H1 (cell line): ENCODE results near the gene GP1BB. TPM values are rescaled to one million over a fixed set of nuclear protein-coding genes. Genes with fewer than 3 reads are reported as not detected.

Source experiments
- ASH2L ChIP-seq: fragments of 200-600, 300-600 bp; sonication (generic); IDR thresholded peaks from one replicate; pipeline ENCODE4 v1.7.1; 2017; ENCODE audit warnings: low read length
- BCL11A ChIP-seq, 2 experiments: IDR thresholded peaks; one replicate each; pipeline ENCODE4 v1.6.1; 2011; ENCODE audit warnings: low read depth in 2 of 2, low read length in 2 of 2, mild to moderate bottlenecking in 2 of 2
- CHD2 ChIP-seq: IDR thresholded peaks from 2 replicates; pipeline ENCODE4 v1.6.1; 2012; ENCODE audit warnings: low read length, improper control_type of control experiment
- CREB1 ChIP-seq: IDR thresholded peaks from 2 replicates; pipeline ENCODE4 v1.6.1; 2012; ENCODE audit warnings: inconsistent platforms
- CTBP2 ChIP-seq: IDR thresholded peaks from 2 replicates; pipeline ENCODE4 v1.7.0; 2011; ENCODE audit warnings: borderline replicate concordance, mild to moderate bottlenecking, moderate library complexity, mixed read lengths, low read length; ENCODE audit not compliant: insufficient read depth, insufficient read length
- CTCF ChIP-seq, 3 experiments: IDR thresholded peaks; 1 replicate in 2 of 3; 2 replicates in 1 of 3; pipeline versions ENCODE4 v1.5.1 to v1.6.1; 2011; ENCODE audit warnings: low read length in 3 of 3, mild to moderate bottlenecking in 3 of 3, inconsistent platforms in 2 of 3, low read depth in 1 of 3, moderate library complexity in 1 of 3; ENCODE audit not compliant: insufficient read depth in 1 of 3; ENCODE audit errors: control extremely low read depth in 1 of 3
- EGR1 ChIP-seq: IDR thresholded peaks from 2 replicates; pipeline ENCODE4 v1.6.1; 2011; ENCODE audit warnings: low read depth, low read length, borderline replicate concordance
- EZH2 ChIP-seq: fragments of 200-600 bp; sonication (generic); IDR thresholded peaks from 2 replicates; pipeline ENCODE4 v1.7.1; 2012; ENCODE audit warnings: low read depth, mild to moderate bottlenecking, moderate library complexity, low read length, inconsistent platforms; ENCODE audit not compliant: severe bottlenecking
- GABPA ChIP-seq: IDR thresholded peaks from 2 replicates; pipeline ENCODE4 v1.6.1; 2011; ENCODE audit warnings: mild to moderate bottlenecking, low read length, moderate library complexity, borderline replicate concordance; ENCODE audit not compliant: insufficient read depth
- GTF2F1 ChIP-seq: IDR thresholded peaks from 2 replicates; pipeline ENCODE4 v1.6.1; 2012; ENCODE audit warnings: low read depth, low read length, improper control_type of control experiment, borderline replicate concordance
- HDAC2 ChIP-seq, 2 experiments: fragments of 300-600 bp in 1 of 2; sonication (generic) in 1 of 2; IDR thresholded peaks; 2 replicates each; pipeline ENCODE4 v1.6.1; 2011 to 2012; ENCODE audit warnings: low read depth in 2 of 2, low read length in 2 of 2, mild to moderate bottlenecking in 2 of 2, moderate library complexity in 2 of 2, borderline replicate concordance in 1 of 2, inconsistent platforms in 1 of 2
- JUN ChIP-seq: IDR thresholded peaks from 2 replicates; pipeline ENCODE4 v1.6.1; 2011; ENCODE audit warnings: low read depth, mild to moderate bottlenecking, improper control_type of control experiment, low read length
- KDM1A ChIP-seq: fragments of 200-600, 300-600 bp; sonication (generic); IDR thresholded peaks from 2 replicates; pipeline ENCODE4 v1.7.1; 2016; ENCODE audit warnings: mild to moderate bottlenecking, low read length, borderline replicate concordance
- PHF8 ChIP-seq: fragments of 200-600 bp; sonication (generic); conservative IDR thresholded peaks from 2 replicates; pipeline ENCODE4 v1.7.1; 2012; ENCODE audit warnings: low read depth, mild to moderate bottlenecking, inconsistent platforms, low read length, moderate library complexity
- POLR2A ChIP-seq, 2 experiments: IDR thresholded peaks; 1 replicate in 1 of 2; 2 replicates in 1 of 2; pipeline ENCODE4 v1.6.1; 2011; ENCODE audit warnings: low read depth in 2 of 2, low read length in 2 of 2, mild to moderate bottlenecking in 2 of 2; ENCODE audit errors: control extremely low read depth in 1 of 2
- RNF2 ChIP-seq: fragments of 200-900, 300-1000 bp; sonication (generic); IDR thresholded peaks from 2 replicates; pipeline ENCODE4 v1.7.1; 2016; ENCODE audit warnings: borderline replicate concordance, low read depth, mild to moderate bottlenecking, antibody characterized with exemption, low read length; ENCODE audit not compliant: poor library complexity, severe bottlenecking; ENCODE audit errors: missing control alignments
- SIRT6 ChIP-seq: IDR thresholded peaks from one replicate; pipeline ENCODE4 v1.7.1; 2012; ENCODE audit warnings: low read length, inconsistent platforms
- SIX5 ChIP-seq: IDR thresholded peaks from 2 replicates; pipeline ENCODE4 v1.6.1; 2011; ENCODE audit warnings: mild to moderate bottlenecking, low read depth, low read length
- TAF7 ChIP-seq: optimal IDR thresholded peaks from 2 replicates; pipeline ENCODE3; 2011; ENCODE audit warnings: low read depth, mild to moderate bottlenecking, inconsistent platforms, low read length, moderate library complexity, borderline replicate concordance
- ZNF274 ChIP-seq: IDR thresholded peaks from 2 replicates; pipeline ENCODE4 v1.7.0; 2012; ENCODE audit warnings: low read length, borderline replicate concordance; ENCODE audit errors: extremely low read depth
- polyA plus RNA-seq, 7 experiments: library from polyadenylated mRNA; depleted of rRNA in 3 of 7; stranded (reverse) in 5 of 7; unstranded in 2 of 7; fragments of >200 nt in 5 of 7; fragments of 200-250 nt in 2 of 7; gene quantifications; 1 replicate in 5 of 7; 2 replicates in 1 of 7; 4 replicates in 1 of 7; pipeline versions ENCODE4 v1.2.1 to v1.2.3, GENCODE V29; 2011 to 2013; ENCODE audit warnings: missing spikeins in 2 of 7, mixed read lengths in 2 of 7
- total RNA-seq: library from RNA; stranded (reverse); fragmentation: NEBNext Ultra II Directional; extraction: Animal tissue kit (Norgen Biotek cat#: 25700); gene quantifications from 2 replicates; pipeline ENCODE4 v1.2.1, GENCODE V29; 2021
- TF ChIP-seq, protein P1 (sequence below): IDR thresholded peaks from 2 replicates; pipeline ENCODE4 v1.6.1; 2012; ENCODE audit warnings: inconsistent platforms

Gene GP1BB
- total and polyA plus RNA-seq, 2 of the 8 experiments (the other 6 are each of a cell fraction or from before 2014, with no cell fraction given) = 0.36 TPM; not detected in 1

- no peak for TF ChIP-seq SIX5
- TF ChIP-seq EZH2 = peak; percentile 90
- TF ChIP-seq CHD2 = no peak
- TF ChIP-seq ZNF274 = no peak
- TF ChIP-seq POLR2A (IDR thresholded peaks at IDR 0.05; ENCODE audit: control extremely low read depth in 1 of 2, low read depth in 2 of 2, low read length in 2 of 2) = no peak
- no peak for TF ChIP-seq TAF7
- peak in 2 of 3 experiments; percentile 22 to 39; a peak in 3 of 4 replicates for TF ChIP-seq CTCF (IDR thresholded peaks at IDR 0.05; ENCODE audit: control extremely low read depth in 1 of 3, insufficient read depth in 1 of 3, low read depth in 1 of 3, low read length in 3 of 3)
- TF ChIP-seq CTBP2 = no peak
- TF ChIP-seq HDAC2 (IDR thresholded peaks at IDR 0.05; ENCODE audit: borderline replicate concordance in 1 of 2, low read depth in 2 of 2, low read length in 2 of 2) = no peak
- no peak for TF ChIP-seq BCL11A (IDR thresholded peaks at IDR 0.05; ENCODE audit: low read depth in 2 of 2, low read length in 2 of 2)
- TF ChIP-seq RNF2 = peak; percentile 36
- TF ChIP-seq KDM1A = no peak
- TF ChIP-seq EGR1 = no peak; the same call in 1 of the 2 replicates
- TF ChIP-seq GABPA = no peak
- TF ChIP-seq GTF2F1 = no peak
- TF ChIP-seq, protein P1, sequence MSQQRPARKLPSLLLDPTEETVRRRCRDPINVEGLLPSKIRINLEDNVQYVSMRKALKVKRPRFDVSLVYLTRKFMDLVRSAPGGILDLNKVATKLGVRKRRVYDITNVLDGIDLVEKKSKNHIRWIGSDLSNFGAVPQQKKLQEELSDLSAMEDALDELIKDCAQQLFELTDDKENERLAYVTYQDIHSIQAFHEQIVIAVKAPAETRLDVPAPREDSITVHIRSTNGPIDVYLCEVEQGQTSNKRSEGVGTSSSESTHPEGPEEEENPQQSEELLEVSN = peak; percentile 6; the same call in 1 of the 2 replicates
- TF ChIP-seq CREB1 = no peak
- no peak for TF ChIP-seq JUN
- no peak for TF ChIP-seq PHF8
- TF ChIP-seq ASH2L = no peak
- TF ChIP-seq SIRT6 = no peak
These were observed at the start of gene GP1BB (continued) for GRCh38 chr22:19723232-19723982.
